Measurements from ENCODE around the gene MT1E. TPM values are rescaled to one million over a fixed set of nuclear protein-coding genes. Genes with fewer than 3 reads are reported as not detected.

Gene MT1E
- polyA plus RNA-seq, 1 experiment: 153 TPM

GRCh38 chr16:56611281-56611833 lies 14.2 kb upstream of the MT1E start:
- ChIA-PET CTCF (interaction anchor here (1.8 to 2.6 kb wide), 2 partner anchors 10 to 91 kb away, joined by 7 read pairs; no protein-coding TSS in a partner anchor), POLR2A (interaction anchor here (0.6 to 8.7 kb wide), 4 partner anchors 11 to 158 kb away, joined by 3 to 201 read pairs (median 4); partner anchors contain the start of gene MT1E)
- no peak for TF ChIP-seq CTCF (IDR thresholded peaks at IDR 0.05; ENCODE audit: low read depth, low read length)
- no peaks in the 10 kb centered on the region; the same call in 1 of the 2 replicates for H3K9me3 ChIP-seq (ENCODE audit: control insufficient read depth, insufficient read depth, low read length)
- H3K27me3 ChIP-seq (ENCODE audit: control insufficient read depth, insufficient read depth, low read length): no peaks in the 10 kb centered on the region
- no peak overlapping the region for H3K4me3 ChIP-seq (ENCODE audit: low read depth, low read length)
- no peak for DNase-seq (ENCODE audit: low read depth, low spot score)
- peak overlapping the region; percentile 98 for H3K27ac ChIP-seq (ENCODE audit: low read depth, low read length)

GRCh38 chr16:56613706-56614105 lies 11.9 kb upstream of the MT1E start:
- H3K27me3 ChIP-seq (ENCODE audit: control insufficient read depth, insufficient read depth, low read length): no peaks in the 10 kb centered on the region
- no peak for DNase-seq (ENCODE audit: low read depth, low spot score)
- H3K4me3 ChIP-seq (ENCODE audit: low read depth, low read length): no peak overlapping the region
- no peak overlapping the region for H3K27ac ChIP-seq (ENCODE audit: low read depth, low read length)
- no peaks in the 10 kb centered on the region for H3K9me3 ChIP-seq (ENCODE audit: control insufficient read depth, insufficient read depth, low read length)
- no peak for TF ChIP-seq CTCF (IDR thresholded peaks at IDR 0.05; ENCODE audit: low read depth, low read length)
- ChIA-PET CTCF (no interaction called here), POLR2A (interaction anchor here (8.7 kb wide), 1 partner anchor 12 kb away, joined by 201 read pairs; the partner anchor contains the start of gene MT1E)

GRCh38 chr16:56614549-56614991 lies 11.0 kb upstream of the MT1E start:
- TF ChIP-seq CTCF (IDR thresholded peaks at IDR 0.05; ENCODE audit: low read depth, low read length): no peak
- ChIA-PET POLR2A (no interaction called here), CTCF (interaction anchor here (1.0 kb wide), 1 partner anchor 14 kb away, joined by 3 read pairs; no protein-coding TSS in a partner anchor)
- Histone ChIP-seq H3K27me3 (ENCODE audit: control insufficient read depth, insufficient read depth, low read length) (no peaks in the 10 kb centered on the region), H3K9me3 (ENCODE audit: control insufficient read depth, insufficient read depth, low read length) (no peaks in the 10 kb centered on the region), H3K27ac (ENCODE audit: low read depth, low read length) (peak overlapping the region; percentile 41), H3K4me3 (ENCODE audit: low read depth, low read length) (no peak overlapping the region)
- no peak for DNase-seq (ENCODE audit: low read depth, low spot score)

GRCh38 chr16:56615353-56615752 lies 10.2 kb upstream of the MT1E start:
- H3K27ac ChIP-seq (ENCODE audit: low read depth, low read length): no peak overlapping the region
- CTCF ChIA-PET: interaction anchor here (1.0 kb wide), 1 partner anchor 15 kb away, joined by 3 read pairs; no protein-coding TSS in a partner anchor
- POLR2A ChIA-PET: interaction anchor here (2.8 kb wide), 1 partner anchor 10 kb away, joined by 25 read pairs; the partner anchor contains the start of gene MT1E
- TF ChIP-seq CTCF (IDR thresholded peaks at IDR 0.05; ENCODE audit: low read depth, low read length): no peak
- no peak overlapping the region for H3K4me3 ChIP-seq (ENCODE audit: low read depth, low read length)
- no peak for DNase-seq (ENCODE audit: low read depth, low spot score)
- no peaks in the 10 kb centered on the region for H3K9me3 ChIP-seq (ENCODE audit: control insufficient read depth, insufficient read depth, low read length)
- no peaks in the 10 kb centered on the region for H3K27me3 ChIP-seq (ENCODE audit: control insufficient read depth, insufficient read depth, low read length)

- Histone ChIP-seq H3K9me3 (ENCODE audit: control insufficient read depth, insufficient read depth, low read length) (no peaks in the 10 kb centered on the region), H3K27ac (ENCODE audit: low read depth, low read length) (no peak overlapping the region), H3K4me3 (ENCODE audit: low read depth, low read length) (peak overlapping the region; percentile 46; the same call in 1 of the 2 replicates), H3K27me3 (ENCODE audit: control insufficient read depth, insufficient read depth, low read length) (no peaks in the 10 kb centered on the region)
- TF ChIP-seq CTCF (IDR thresholded peaks at IDR 0.05; ENCODE audit: low read depth, low read length): no peak
- CTCF ChIA-PET: no interaction called here
- no peak for DNase-seq (ENCODE audit: low read depth, low spot score)
- POLR2A ChIA-PET: interaction anchor here (1.6 to 2.8 kb wide), 2 partner anchors 8 to 9 kb away, joined by 4 to 25 read pairs; partner anchors contain the start of genes MT1E and MT2A
Measured at GRCh38 chr16:56616608-56617211, 8.9 kb upstream of the MT1E start.

All from AG04450 (cell line).